ENCODE results near the gene RNF212. TPM values are rescaled to one million over a fixed set of nuclear protein-coding genes. Genes with fewer than 3 reads are reported as not detected.
A peak's percentile ranks its signal among the peaks of the same experiment; 100 is the strongest.
"Not testable (repeated sequence)": the region's sequence is repeated elsewhere in the genome, so short reads cannot be mapped to it uniquely, and the experiment has no call there.

RNF212 gene
- total RNA-seq, 4 donors from 2014 or later: 3.4 to 9.3 (median 6.6) TPM

DNA sequence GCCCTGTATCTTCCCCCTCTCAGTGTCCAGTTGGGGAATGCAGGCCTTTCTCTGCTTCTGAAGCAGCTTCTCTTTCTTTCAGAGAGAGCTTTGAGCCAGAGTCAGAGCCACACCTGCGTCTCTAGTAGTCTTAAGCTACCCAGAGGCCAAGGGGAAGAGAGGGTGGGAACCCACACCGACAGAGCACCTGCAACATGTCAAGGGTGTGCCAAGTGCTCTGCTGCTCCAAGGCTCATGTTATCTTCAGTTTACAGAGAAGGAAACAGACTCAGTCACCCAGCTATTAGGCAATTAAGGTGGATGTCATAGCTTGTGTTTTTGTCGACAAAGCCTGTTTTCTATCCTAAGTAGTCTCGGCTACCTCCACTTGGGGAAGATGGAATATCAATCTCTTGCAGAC lies 22.7 kb upstream of the RNF212 start:
- no peak for DNase-seq (ENCODE audit: low spot score)
- TF ChIP-seq, protein P1, sequence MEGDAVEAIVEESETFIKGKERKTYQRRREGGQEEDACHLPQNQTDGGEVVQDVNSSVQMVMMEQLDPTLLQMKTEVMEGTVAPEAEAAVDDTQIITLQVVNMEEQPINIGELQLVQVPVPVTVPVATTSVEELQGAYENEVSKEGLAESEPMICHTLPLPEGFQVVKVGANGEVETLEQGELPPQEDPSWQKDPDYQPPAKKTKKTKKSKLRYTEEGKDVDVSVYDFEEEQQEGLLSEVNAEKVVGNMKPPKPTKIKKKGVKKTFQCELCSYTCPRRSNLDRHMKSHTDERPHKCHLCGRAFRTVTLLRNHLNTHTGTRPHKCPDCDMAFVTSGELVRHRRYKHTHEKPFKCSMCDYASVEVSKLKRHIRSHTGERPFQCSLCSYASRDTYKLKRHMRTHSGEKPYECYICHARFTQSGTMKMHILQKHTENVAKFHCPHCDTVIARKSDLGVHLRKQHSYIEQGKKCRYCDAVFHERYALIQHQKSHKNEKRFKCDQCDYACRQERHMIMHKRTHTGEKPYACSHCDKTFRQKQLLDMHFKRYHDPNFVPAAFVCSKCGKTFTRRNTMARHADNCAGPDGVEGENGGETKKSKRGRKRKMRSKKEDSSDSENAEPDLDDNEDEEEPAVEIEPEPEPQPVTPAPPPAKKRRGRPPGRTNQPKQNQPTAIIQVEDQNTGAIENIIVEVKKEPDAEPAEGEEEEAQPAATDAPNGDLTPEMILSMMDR (IDR thresholded peaks at IDR 0.05): no peak
- no peak for ATAC-seq (ENCODE audit: low FRiP score)

DNA sequence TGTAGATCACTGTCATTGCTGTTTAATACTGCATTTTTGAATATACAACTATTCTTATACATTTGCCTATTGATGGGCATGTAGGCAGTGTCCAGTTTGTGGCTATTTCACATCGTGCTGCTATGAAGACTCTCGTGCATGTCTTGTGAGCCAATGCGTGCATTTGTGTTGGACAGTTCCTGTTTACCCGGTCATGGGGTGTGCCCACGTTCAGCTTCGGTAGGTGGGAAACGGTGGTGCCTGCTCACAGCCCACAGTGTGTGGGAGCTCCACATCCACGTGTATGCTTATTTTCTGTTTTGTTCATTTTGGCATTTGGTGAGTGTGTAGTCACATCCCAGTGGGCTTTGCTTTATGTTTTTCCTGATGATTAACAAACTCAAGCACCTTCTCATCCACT lies 19.7 kb upstream of the RNF212 start:
- TF ChIP-seq, protein P1 (IDR thresholded peaks at IDR 0.05): no peak
- ATAC-seq (ENCODE audit: low FRiP score): no peak
- DNase-seq (ENCODE audit: low spot score): no peak

DNA sequence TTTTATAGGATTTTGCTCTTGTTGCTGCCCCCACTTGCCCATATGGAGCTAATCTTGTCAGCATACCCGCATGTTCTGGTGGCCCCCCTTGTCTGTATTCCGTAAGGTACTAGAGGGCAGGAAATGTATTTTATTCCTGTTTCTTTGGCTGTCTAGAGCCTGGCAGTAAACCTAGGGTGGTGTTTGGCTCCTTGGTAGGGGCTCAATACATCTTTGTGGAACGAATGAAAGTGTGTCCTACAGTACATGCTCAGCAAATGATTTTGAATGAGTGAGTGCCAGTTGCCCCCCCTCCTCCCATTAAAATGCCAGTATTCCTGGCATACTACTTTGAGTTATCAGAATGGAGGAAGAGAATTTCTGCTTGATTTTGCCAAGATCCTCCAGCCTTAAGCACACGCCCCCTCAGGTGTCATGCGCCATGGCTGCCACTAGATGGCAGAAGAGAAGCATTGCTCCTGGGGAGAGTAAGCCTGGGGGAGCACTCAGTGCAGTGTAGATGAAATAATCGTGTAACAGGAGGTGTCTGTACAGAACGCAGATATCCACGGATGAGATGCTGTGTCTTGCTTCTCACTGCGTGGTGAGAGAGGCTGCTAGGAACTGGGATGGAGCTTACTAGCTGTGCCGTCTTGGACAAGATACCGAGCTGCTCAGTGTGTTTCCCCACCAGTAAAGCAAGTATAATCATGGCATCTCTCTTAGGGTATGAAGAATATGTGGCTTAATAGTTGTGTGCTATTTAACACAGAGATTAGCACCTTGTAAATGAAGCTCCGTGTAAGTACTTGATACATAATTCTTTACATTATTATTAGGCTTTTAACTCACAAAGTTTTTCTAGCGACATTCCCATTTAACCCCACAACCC lies 17.2 kb upstream of the RNF212 start:
- no peak for DNase-seq (ENCODE audit: low spot score)

DNA sequence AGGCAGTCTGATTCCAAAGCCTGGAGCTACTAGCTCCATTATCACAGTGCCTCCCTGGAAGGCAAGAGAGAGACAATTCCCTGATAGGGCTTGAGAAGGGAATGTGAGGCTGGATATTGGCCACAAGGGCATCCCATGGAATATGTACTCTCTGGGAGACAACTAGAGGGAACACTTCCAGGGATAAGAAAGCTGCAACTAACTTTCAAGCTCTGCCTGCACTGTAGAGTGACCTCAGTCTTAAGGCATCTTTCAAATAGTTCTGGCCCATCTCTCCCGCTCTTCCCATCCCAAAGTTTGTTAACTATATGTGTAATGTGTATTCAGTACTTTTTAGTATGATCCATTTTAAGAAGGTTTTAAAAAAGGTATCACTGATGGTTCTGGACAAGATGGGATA lies 13.1 kb upstream of the RNF212 start:
- ATAC-seq (ENCODE audit: low FRiP score): no peak
- no peak for DNase-seq (ENCODE audit: low spot score)
- TF ChIP-seq, protein P1 (IDR thresholded peaks at IDR 0.05): no peak

More for the DNA sequence above, 17.2 kb upstream of the RNF212 start:
- TF ChIP-seq, protein P1 (IDR thresholded peaks at IDR 0.05): peak in 2 of 3 donors; percentile 79 to 89
- peak; percentile 96 for ATAC-seq (ENCODE audit: low FRiP score)

DNA sequence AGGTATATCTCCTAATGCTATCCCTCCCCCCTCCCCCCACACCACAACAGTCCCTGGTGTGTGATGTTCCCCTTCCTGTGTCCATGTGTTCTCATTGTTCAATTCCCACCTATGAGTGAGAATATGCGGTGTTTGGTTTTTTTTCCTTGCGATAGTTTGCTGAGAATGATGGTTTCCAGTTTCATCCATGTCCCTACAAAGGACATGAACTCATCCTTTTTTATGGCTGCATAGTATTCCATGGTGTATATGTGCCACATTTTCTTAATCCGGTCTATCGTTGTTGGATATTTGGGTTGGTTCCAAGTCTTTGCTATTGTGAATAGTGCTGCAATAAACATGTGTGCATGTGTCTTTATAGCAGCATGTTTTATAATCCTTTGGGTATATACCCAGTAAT lies 12.1 kb upstream of the RNF212 start:
- ATAC-seq (ENCODE audit: low FRiP score); DNase-seq (ENCODE audit: low spot score): not testable (repeated sequence)

DNA sequence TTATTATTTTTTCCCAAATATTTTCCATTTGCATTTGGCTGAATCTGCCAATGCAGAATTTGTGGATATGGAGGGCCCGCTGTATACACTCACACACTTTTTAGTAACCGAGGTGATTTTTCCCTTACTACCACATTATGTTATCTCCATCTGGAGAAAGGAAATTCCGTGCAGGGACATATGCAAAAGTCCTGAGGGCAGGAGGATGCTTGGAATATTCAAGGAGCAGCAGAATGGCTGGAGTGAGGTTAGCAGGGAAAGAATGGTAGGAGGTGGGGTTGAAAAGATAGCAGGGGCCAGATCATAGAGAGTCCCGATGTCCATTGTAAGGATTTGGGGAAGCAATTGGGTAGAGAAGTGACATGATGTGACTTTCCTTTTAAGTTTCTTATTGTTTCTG lies 11.5 kb upstream of the RNF212 start:
- ATAC-seq (ENCODE audit: low FRiP score) (no peak), DNase-seq (ENCODE audit: low spot score) (no peak)
- TF ChIP-seq, protein P1 (IDR thresholded peaks at IDR 0.05): no peak

DNA sequence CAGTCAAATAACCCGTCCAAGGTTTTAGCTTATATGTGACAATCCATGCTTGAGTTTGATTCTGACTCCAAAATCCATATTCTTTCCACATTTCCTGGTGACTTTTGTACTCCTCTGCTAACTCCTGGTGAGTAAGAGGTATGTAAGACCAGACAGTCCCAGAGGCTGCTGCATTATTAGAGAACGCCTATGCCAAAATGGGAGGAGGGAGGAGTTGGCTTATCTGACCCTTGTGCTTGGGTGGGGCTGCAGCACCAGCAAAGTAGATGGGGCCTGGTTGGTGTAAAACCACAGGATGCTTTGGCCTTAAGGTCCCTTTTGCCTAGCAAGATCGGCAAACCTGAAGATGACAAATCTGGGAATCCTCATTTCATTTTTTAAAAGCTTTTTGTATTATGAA lies 9.1 kb upstream of the RNF212 start:
- no peak for DNase-seq (ENCODE audit: low spot score)
- TF ChIP-seq, protein P1 (IDR thresholded peaks at IDR 0.05): no peak
- no peak for ATAC-seq (ENCODE audit: low FRiP score)
